Liver (tissue), 9 donors: ENCODE results near the gene APBB1IP. TPM values are rescaled to one million over a fixed set of nuclear protein-coding genes. Genes with fewer than 3 reads are reported as not detected.

ENCODE experiments used
- DNase-seq: peaks from one replicate; pipeline ENCODE4 v3.0.0-alpha.2; 2017; ENCODE audit warnings: low spot score
- H3K27ac ChIP-seq, 2 donors: one replicate each; pipeline ENCODE4 v1.7.0; 2013; ENCODE audit warnings: inconsistent platforms in 2 of 2, low read length in 2 of 2, control low read depth in 1 of 2, low read depth in 1 of 2, mild to moderate bottlenecking in 1 of 2
- H3K27me3 ChIP-seq, 4 donors: one replicate each; pipeline versions ENCODE4 v1.6.1 to v1.7.0; 2013; ENCODE audit warnings: low read length in 3 of 4, inconsistent platforms in 1 of 4, mild to moderate bottlenecking in 1 of 4, moderate library complexity in 1 of 4; ENCODE audit not compliant: control insufficient read depth in 4 of 4, insufficient read depth in 4 of 4
- H3K36me3 ChIP-seq, 4 donors: one replicate each; pipeline versions ENCODE4 v1.6.1 to v1.7.0; 2013; ENCODE audit warnings: low read length in 3 of 4, mild to moderate bottlenecking in 3 of 4, low read depth in 1 of 4, moderate library complexity in 1 of 4; ENCODE audit not compliant: control insufficient read depth in 4 of 4, insufficient read depth in 3 of 4
- H3K4me1 ChIP-seq, 4 donors: one replicate each; pipeline versions ENCODE4 v1.6.1 to v1.7.0; 2013; ENCODE audit warnings: low read length in 3 of 4, mild to moderate bottlenecking in 3 of 4, moderate library complexity in 1 of 4; ENCODE audit not compliant: control insufficient read depth in 4 of 4, insufficient read depth in 4 of 4
- H3K4me3 ChIP-seq, 3 donors: one replicate each; pipeline versions ENCODE4 v1.6.1 to v1.7.0; 2013; ENCODE audit warnings: low read length in 3 of 3, control low read depth in 1 of 3, low read depth in 1 of 3, mild to moderate bottlenecking in 1 of 3
- H3K9ac ChIP-seq, 2 donors: one replicate each; pipeline ENCODE4 v1.7.0; 2013; ENCODE audit warnings: low read length in 2 of 2, mild to moderate bottlenecking in 2 of 2, moderate library complexity in 2 of 2, control low read depth in 1 of 2, low read depth in 1 of 2
- H3K9me3 ChIP-seq, 4 donors: one replicate each; pipeline versions ENCODE4 v1.6.1 to v1.7.0; 2013; ENCODE audit warnings: low read length in 3 of 4; ENCODE audit not compliant: control insufficient read depth in 4 of 4
- EGR1 ChIP-seq, 2 donors: IDR thresholded peaks; 2 replicates each; pipeline ENCODE4 v1.6.1; 2016 to 2018; ENCODE audit warnings: antibody characterized with exemption in 2 of 2, low read depth in 2 of 2
- FOXA2 ChIP-seq: IDR thresholded peaks from 2 replicates; pipeline ENCODE4 v1.6.1; 2016; ENCODE audit warnings: antibody characterized with exemption
- GABPA ChIP-seq, 2 donors: IDR thresholded peaks in 1 of 2; conservative IDR thresholded peaks in 1 of 2; 2 replicates each; pipeline ENCODE4 v1.6.1; 2016; ENCODE audit warnings: antibody characterized with exemption in 2 of 2, mild to moderate bottlenecking in 1 of 2, moderate library complexity in 1 of 2
- HNF4A ChIP-seq, 2 donors: conservative IDR thresholded peaks; 2 replicates each; pipeline ENCODE4 v1.6.1; 2016; ENCODE audit warnings: antibody characterized with exemption in 2 of 2, mild to moderate bottlenecking in 2 of 2
- JUND ChIP-seq, 2 donors: IDR thresholded peaks; 2 replicates each; pipeline ENCODE4 v1.6.1; 2016; ENCODE audit warnings: antibody characterized with exemption in 2 of 2
- RAD21 ChIP-seq, 2 donors: IDR thresholded peaks; 2 replicates each; pipeline ENCODE4 v1.6.1; 2016; ENCODE audit warnings: antibody characterized with exemption in 2 of 2, mild to moderate bottlenecking in 2 of 2
- RXRA ChIP-seq, 2 donors: IDR thresholded peaks; 2 replicates each; pipeline ENCODE4 v1.6.1; 2017 to 2018; ENCODE audit warnings: antibody characterized with exemption in 2 of 2, mild to moderate bottlenecking in 1 of 2
- SP1 ChIP-seq: IDR thresholded peaks from 2 replicates; pipeline ENCODE4 v1.6.1; 2018; ENCODE audit warnings: antibody characterized with exemption, mild to moderate bottlenecking
- TAF1 ChIP-seq: conservative IDR thresholded peaks from 2 replicates; pipeline ENCODE4 v1.6.1; 2016; ENCODE audit warnings: antibody characterized with exemption, mild to moderate bottlenecking
- YY1 ChIP-seq: IDR thresholded peaks from 2 replicates; pipeline ENCODE4 v1.6.1; 2016; ENCODE audit warnings: antibody characterized with exemption, mild to moderate bottlenecking
- WGBS: extraction: QIAGEN DNeasy Blood & Tissue Kit; methylation state at CpG from one replicate; pipeline ENCODE4 v1.1.7; 2013; 5-methylcytosine and 5-hydroxymethylcytosine counted together
- polyA plus RNA-seq, 2 donors: library from polyadenylated mRNA; stranded (reverse) in 1 of 2; unstranded in 1 of 2; fragments of 200-250 nt in 1 of 2; fragments of >200 nt in 1 of 2; fragmentation: Nextera tagmentation in 1 of 2; extraction: Ambion mirVana in 1 of 2; gene quantifications; one replicate each; pipeline versions ENCODE4 v1.2.1 to v1.2.3, GENCODE V29; 2013 to 2015
- total RNA-seq, 2 donors: library from RNA; depleted of rRNA; stranded (reverse); fragments of >200 nt; gene quantifications; one replicate each; pipeline ENCODE4 v1.2.3, GENCODE V29; 2014
- TF ChIP-seq, protein P1 (sequence below): IDR thresholded peaks from 2 replicates; pipeline ENCODE4 v1.6.1; 2016; ENCODE audit warnings: antibody characterized with exemption
- TF ChIP-seq, protein P2 (sequence below): IDR thresholded peaks from 2 replicates; pipeline ENCODE4 v1.6.1; 2016; ENCODE audit warnings: antibody characterized with exemption
- TF ChIP-seq, protein P3 (sequence below): IDR thresholded peaks from 2 replicates; pipeline ENCODE4 v1.6.1; 2016; ENCODE audit warnings: antibody characterized with exemption
- TF ChIP-seq, protein P4 (sequence below): IDR thresholded peaks from 2 replicates; pipeline ENCODE4 v1.6.1; 2016; ENCODE audit warnings: antibody characterized with exemption, mild to moderate bottlenecking
- TF ChIP-seq, protein P5 (sequence below): fragments of 150-350 bp; IDR thresholded peaks from 2 replicates; pipeline ENCODE4 v1.5.1; 2017; ENCODE audit warnings: improper control_type of control experiment, low read depth, low read length; ENCODE audit not compliant: missing input control
- donor health status: healthy.
- donor health status: healthy.
- donor health status: healthy.
- donor health status: healthy.
- donor health status: healthy.

Gene APBB1IP
- total and polyA plus RNA-seq, 4 donors = 9.3 to 28.4 (median 12.8) TPM

DNA sequence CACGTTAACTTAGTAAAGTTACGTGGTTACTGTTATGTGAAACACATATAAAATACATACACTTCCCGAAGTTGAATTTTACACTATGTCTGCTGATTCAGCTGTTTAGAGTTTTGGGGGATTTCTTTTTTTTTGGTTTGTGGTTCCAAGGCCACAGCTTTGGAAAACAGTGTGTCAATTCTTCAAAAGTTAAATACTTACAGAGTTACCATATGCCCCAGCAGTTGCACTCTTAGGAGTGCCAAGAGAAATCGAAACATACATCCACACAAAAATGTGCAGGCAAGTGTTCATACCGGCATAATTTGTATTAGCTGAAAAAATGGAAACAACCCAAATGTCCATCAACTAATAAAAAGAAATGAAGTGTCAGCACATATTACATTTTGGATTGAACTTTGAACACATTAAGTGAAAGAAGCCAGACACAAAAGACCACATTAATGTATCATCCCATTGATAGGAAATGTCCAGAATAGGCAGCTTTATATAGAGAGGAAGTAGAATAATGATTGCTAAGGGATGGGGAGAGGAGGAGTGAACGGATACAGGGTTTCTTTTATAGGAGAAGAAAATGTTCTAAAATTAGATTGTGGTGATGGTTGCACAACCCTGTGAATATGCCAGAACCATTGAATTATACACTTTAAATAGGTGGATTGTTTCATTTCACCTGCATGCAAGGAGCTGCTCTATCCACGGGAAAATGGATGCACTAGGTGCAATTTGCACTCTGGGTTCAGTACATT is 17.6 kb downstream of the APBB1IP start:
- Histone ChIP-seq H3K9me3 (no peaks in the 10 kb centered on the region), H3K27ac (no peak overlapping the region), H3K9ac (no peak overlapping the region), H3K36me3 (peaks cover 0 to 4% (median 0%) of the 10 kb centered on the region in 4 donors), H3K4me1 (peaks cover 0 to 3% (median 0%) of the 10 kb centered on the region in 4 donors), H3K27me3 (no peaks in the 10 kb centered on the region), H3K4me3 (no peak overlapping the region)
- 80% methylated on average over 7 of the region's 7 CpGs for WGBS
- DNase-seq = no peak
- TF ChIP-seq YY1 = no peak
- no peak for TF ChIP-seq EGR1 (IDR thresholded peaks at IDR 0.05; ENCODE audit: low read depth in 2 of 2)
- no peak for TF ChIP-seq RAD21 (IDR thresholded peaks at IDR 0.05)
- no peak for TF ChIP-seq FOXA2
- no peak for TF ChIP-seq JUND (IDR thresholded peaks at IDR 0.05)
- TF ChIP-seq SP1 = no peak
- no peak for TF ChIP-seq RXRA (IDR thresholded peaks at IDR 0.05)
- no peak for TF ChIP-seq HNF4A (conservative IDR thresholded peaks at IDR 0.05)
- no peak for TF ChIP-seq TAF1
- TF ChIP-seq, protein P1, sequence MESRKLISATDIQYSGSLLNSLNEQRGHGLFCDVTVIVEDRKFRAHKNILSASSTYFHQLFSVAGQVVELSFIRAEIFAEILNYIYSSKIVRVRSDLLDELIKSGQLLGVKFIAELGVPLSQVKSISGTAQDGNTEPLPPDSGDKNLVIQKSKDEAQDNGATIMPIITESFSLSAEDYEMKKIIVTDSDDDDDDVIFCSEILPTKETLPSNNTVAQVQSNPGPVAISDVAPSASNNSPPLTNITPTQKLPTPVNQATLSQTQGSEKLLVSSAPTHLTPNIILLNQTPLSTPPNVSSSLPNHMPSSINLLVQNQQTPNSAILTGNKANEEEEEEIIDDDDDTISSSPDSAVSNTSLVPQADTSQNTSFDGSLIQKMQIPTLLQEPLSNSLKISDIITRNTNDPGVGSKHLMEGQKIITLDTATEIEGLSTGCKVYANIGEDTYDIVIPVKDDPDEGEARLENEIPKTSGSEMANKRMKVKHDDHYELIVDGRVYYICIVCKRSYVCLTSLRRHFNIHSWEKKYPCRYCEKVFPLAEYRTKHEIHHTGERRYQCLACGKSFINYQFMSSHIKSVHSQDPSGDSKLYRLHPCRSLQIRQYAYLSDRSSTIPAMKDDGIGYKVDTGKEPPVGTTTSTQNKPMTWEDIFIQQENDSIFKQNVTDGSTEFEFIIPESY = no peak
- TF ChIP-seq GABPA (IDR thresholded peaks at IDR 0.05 in 1 of 2, conservative IDR thresholded peaks at IDR 0.05 in 1 of 2) = no peak
- TF ChIP-seq, protein P2, sequence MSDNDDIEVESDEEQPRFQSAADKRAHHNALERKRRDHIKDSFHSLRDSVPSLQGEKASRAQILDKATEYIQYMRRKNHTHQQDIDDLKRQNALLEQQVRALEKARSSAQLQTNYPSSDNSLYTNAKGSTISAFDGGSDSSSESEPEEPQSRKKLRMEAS = no peak
- TF ChIP-seq, protein P3, sequence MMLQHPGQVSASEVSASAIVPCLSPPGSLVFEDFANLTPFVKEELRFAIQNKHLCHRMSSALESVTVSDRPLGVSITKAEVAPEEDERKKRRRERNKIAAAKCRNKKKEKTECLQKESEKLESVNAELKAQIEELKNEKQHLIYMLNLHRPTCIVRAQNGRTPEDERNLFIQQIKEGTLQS = no peak
- TF ChIP-seq, protein P4, sequence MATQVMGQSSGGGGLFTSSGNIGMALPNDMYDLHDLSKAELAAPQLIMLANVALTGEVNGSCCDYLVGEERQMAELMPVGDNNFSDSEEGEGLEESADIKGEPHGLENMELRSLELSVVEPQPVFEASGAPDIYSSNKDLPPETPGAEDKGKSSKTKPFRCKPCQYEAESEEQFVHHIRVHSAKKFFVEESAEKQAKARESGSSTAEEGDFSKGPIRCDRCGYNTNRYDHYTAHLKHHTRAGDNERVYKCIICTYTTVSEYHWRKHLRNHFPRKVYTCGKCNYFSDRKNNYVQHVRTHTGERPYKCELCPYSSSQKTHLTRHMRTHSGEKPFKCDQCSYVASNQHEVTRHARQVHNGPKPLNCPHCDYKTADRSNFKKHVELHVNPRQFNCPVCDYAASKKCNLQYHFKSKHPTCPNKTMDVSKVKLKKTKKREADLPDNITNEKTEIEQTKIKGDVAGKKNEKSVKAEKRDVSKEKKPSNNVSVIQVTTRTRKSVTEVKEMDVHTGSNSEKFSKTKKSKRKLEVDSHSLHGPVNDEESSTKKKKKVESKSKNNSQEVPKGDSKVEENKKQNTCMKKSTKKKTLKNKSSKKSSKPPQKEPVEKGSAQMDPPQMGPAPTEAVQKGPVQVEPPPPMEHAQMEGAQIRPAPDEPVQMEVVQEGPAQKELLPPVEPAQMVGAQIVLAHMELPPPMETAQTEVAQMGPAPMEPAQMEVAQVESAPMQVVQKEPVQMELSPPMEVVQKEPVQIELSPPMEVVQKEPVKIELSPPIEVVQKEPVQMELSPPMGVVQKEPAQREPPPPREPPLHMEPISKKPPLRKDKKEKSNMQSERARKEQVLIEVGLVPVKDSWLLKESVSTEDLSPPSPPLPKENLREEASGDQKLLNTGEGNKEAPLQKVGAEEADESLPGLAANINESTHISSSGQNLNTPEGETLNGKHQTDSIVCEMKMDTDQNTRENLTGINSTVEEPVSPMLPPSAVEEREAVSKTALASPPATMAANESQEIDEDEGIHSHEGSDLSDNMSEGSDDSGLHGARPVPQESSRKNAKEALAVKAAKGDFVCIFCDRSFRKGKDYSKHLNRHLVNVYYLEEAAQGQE = no peak
- TF ChIP-seq, protein P5, sequence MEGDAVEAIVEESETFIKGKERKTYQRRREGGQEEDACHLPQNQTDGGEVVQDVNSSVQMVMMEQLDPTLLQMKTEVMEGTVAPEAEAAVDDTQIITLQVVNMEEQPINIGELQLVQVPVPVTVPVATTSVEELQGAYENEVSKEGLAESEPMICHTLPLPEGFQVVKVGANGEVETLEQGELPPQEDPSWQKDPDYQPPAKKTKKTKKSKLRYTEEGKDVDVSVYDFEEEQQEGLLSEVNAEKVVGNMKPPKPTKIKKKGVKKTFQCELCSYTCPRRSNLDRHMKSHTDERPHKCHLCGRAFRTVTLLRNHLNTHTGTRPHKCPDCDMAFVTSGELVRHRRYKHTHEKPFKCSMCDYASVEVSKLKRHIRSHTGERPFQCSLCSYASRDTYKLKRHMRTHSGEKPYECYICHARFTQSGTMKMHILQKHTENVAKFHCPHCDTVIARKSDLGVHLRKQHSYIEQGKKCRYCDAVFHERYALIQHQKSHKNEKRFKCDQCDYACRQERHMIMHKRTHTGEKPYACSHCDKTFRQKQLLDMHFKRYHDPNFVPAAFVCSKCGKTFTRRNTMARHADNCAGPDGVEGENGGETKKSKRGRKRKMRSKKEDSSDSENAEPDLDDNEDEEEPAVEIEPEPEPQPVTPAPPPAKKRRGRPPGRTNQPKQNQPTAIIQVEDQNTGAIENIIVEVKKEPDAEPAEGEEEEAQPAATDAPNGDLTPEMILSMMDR = no peak
